Activated naive CD4-positive, alpha-beta T cell treated with anti-CD3 and anti-CD28 coated beads, Interleukin-2, amount 50 U/mL, for 16 hours (primary cell): Measurements from ENCODE around the gene BAIAP3.

Experiments
- DNase-seq: peaks from one replicate; pipeline ENCODE4 v3.0.0-alpha.2; 2020

The BAIAP3 gene

DNA sequence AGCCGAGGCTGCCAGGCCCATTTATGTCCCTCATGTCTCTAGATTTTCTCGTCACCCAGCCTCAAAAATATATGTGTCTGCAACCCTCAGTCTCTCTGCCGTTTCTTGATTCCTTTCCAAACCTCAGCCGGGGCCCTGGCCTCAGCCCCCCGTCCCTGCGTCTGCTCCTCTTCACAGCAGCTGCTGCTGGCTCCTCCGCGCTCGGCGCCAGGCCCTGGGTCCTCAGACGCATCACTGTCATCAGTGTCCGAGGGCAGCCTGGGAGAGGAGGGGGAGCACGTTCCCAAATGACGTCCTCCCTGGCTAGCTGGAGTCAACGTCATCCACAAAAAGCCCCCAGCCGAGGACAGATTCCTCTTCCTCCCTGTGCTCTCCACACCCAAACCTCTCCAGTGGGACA, 15.9 kb downstream of the BAIAP3 start:
- no peak for DNase-seq

DNA sequence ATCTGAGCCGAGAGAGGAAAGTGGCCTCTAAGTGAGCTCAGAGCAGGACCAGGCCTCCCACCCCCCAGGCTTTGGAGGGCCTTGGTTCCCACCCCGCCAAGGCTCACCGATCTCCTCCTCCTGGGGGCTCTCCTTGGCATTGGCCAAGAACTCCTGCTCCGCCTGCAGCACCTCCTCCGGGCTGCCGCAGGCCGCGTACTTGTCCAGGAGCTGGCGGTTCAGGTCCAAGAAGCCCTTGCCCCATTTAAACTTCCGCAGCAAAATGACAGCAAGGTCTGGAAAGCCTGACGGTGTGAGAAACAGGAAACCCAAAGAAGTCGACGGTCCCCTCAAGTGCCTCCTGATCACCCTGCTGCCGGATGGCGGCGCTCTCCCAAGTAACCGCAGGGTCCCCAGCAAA, 16.5 kb downstream of the BAIAP3 start:
- no peak for DNase-seq

DNA sequence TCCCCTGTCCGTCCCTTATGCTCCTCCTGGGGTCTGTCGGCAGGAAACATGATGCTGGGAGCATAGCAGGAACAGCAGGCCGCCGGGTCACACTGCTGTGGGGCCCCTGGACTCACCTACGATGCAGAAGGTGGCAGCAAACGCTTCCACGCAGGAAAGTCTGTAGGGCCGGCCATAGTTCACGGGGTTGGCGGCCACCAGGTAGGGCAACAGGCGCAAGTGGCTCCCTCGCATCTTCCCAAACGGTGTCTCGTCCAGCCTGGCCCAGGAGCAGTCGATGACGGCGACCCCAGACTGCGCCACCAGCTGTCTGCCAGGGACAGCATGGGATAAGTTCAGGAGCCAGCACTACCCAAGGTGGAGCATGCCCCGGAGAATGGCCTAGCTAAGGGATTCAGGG, 17.2 kb downstream of the BAIAP3 start:
- no peak for DNase-seq

DNA sequence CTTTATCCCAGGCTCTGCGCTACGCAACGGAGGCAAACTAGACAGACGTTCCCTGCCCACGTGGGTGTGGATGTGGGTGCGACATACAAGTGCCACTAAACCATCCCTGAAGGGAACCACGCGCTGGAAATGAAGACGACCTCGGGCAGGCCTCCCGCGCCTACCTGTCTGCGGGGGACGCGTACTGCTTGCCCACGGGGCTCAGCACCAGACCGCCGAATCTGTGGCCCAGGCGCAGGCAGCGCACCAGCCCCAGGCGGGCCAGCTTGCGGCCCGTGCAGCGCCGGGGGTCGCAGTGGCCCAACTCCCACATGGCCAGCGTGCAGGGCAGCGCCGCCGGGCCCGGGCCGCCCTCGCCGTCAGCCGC, 17.8 kb downstream of the BAIAP3 start:
- no peak for DNase-seq

DNA sequence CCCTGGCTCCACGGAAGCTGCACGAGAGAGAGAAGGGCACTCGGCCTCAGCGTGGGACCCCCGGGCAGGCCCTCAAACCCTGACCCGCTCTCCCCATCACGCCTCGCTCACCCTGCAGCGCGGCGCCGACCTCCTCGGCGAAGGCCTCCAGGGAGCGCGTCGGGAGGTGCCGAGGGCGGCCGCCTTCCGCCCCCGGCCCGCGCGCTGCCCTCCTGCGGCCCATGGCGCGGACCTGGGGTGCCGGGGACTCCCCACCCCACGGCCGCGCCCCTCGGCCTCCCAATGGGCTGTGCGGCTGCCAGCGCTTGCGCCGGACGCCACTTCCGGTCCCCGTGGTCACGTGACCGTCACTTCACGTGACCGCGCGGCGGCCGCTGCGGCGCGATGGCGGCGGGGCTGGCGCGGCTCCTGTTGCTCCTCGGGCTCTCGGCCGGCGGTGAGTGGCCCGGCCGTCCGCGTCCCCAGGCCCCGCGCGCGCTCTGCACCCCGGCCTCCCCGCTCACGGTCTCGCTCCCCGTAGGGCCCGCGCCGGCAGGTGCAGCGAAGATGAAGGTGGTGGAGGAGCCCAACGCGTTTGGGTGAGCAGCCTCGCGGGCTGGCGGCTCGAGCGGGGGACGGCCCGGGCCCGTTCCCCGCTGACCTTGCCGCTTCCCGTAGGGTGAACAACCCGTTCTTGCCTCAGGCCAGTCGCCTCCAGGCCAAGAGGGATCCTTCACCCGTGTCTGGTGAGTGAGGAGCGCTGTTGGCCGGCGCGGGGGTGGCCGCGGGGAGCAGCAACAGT, 18.3 kb downstream of the BAIAP3 start, which contains the start of the genes GNPTG and TSR3:
Gene GNPTG, plus strand, starts transcription at position 350 of the 781 bp plus-strand sequence. Its CDS starts 35 bp downstream, at position 385.
Gene TSR3, minus strand, starts transcription at position 297 of the 781 bp plus-strand sequence. Its CDS starts 74 bp downstream, at position 223.
- peak; percentile 85 for DNase-seq

DNA sequence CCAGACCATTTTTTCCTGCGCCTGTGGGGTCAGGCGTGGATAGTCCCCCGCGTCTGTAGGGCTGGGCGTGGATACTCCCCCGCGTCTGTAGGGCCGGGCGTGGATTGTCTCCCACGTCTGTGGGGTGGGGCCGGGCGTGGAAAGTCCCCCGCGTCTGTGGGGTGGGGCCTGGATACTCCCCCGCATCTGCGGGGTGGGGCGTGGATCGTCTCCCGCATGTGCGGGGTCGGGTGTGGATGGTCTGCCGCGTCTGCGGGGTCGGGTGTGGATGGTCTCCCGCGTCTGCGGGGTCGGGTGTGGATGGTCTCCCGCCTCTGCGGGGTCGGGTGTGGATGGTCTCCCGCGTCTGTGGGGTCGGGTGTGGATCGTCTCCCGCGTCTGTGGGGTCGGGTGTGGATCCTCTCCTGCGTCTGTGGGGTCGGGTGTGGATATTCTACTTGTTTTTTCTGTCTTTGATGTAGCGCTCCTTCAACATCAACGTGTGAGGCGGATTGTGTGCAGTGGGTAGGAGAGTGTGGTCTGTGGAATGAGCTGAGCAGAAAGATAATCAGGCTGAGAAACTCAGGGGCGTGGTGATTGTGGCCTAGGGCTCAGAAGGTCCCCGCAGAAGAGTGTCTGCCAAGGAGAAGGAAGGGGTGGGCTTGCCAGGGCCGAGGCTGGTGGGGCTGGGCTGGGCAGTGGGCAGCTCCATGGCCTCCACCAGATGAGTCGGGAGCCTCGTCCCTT, 21.5 kb downstream of the BAIAP3 start:
- DNase-seq = no peak

DNA sequence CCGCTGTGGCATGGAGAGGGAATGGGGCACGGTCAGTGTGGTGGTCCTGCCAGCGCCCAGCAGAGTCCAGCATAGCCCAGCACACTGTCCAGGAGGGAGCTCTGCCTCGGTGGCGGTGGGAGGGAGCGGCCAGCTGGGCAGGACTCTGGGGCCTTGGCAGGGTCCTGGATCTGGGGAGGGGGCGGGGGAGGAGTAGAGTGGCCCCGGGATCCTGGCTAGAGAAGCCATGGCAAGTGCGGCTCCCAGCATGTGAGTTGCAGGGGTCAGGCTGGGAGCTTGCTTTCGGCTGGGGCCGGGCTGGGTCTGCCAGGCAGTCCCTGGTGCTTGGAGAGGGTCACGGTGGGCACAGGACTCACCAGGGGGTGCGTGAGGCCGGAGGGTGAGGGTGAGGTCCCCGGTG, 22.1 kb downstream of the BAIAP3 start:
- no peak for DNase-seq

DNA sequence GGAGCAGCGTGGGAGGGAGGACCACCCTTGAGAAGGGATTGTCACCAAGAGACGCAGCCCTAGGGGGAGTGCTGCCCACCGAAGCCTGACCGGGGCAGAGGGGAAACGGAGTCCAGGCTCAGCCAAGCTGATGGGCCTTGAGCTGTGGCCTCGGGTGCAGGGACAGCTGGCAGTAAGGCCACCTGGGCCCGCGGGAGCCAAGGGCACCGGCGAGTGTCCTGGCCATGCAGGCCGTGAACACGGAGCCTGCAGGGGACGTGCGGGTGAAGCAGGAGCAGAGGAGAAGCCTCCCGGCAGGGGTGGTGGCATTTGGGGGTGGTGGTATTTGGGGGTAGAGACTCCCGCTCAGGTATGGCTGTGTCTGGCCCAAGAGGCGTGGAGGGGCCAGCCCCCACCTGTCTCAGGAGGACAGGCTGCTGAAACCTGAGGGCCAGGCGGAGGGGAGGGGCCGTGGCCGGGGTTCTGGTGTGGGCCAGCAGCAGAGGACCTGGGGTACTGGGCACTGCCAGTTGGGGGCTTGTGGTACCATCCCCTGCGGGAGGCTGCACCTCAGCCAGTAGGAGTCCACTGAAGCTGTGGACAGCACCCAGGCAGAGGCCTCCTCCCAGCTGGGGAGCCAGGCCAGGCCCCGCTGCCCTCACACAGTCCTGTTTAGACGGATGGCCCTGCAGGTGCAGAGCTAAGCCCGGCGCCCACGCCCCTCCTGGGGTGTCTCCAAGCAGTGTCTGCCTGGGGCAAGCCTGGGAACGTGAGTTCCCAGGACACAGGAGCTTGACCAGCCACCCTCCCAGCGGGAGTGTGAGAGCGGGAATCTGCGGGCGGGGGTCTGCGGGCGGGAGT, 22.8 kb downstream of the BAIAP3 start:
- DNase-seq = no peak

DNA sequence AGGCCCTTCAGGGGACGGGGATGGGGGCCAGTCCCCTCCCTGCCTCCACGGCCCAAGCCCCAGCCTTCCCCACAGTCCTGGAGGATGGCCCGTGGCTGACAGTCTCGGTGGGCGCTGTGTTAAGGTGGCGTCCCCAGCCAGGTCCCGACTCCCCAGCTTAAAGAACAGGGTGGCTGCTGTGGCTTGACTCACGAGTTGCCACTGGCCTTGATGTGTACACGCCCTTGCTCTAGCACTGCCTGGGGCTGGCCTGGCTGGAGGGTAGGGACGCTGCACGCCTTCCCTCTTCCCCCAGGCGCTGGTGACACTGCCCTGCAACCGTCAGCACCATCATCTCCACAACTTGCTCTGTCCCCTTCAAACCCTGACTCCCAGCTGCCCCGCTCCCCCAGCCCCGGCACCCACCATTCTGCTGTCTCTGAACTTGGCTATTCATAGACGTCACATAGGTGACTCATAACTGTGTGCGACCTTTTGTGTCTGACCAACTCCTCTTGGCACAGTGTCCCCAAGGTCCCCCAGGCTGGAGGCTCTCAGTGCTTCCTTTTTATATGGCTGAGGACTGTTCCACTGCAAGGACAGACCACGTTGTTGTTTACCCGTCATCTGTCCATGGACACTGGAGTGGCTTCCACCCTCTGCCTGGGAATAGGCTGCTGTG, 24.6 kb downstream of the BAIAP3 start:
- DNase-seq = no peak

DNA sequence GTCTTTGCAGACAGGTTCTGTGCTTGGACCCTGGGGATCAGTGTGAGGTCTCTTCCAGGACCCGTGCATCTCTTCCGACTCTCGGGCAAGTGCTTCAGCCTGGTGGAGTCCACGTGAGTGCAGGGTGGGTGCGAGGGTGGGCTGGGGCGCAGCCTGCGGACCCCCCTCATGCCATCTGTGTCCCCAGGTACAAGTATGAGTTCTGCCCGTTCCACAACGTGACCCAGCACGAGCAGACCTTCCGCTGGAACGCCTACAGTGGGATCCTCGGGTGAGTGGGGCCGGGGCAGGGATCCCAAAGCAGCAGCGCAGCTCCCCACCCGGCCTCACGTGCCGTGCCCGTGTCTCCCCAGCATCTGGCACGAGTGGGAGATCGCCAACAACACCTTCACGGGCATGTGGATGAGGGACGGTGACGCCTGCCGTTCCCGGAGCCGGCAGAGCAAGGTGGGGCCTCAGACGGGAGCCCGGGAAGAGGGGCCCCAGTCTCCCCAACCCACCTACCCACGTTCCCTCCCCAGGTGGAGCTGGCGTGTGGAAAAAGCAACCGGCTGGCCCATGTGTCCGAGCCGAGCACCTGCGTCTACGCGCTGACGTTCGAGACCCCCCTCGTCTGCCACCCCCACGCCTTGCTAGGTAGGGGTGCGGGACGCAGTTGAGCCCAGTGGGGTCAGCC, 28.4 kb downstream of the BAIAP3 start:
- no peak for DNase-seq

DNA sequence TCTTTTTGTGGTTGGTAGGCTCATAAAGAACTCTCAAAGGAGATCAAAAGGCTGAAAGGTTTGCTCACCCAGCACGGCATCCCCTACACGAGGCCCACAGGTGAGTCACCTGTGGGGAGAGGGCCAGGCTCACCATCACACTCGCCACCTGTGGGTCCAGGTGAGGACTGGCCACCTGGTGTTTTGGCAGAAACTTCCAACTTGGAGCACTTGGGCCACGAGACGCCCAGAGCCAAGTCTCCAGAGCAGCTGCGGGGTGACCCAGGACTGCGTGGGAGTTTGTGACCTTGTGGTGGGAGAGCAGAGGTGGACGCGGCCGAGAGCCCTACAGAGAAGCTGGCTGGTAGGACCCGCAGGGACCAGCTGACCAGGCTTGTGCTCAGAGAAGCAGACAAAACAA, 29.4 kb downstream of the BAIAP3 start:
- no peak for DNase-seq

DNA sequence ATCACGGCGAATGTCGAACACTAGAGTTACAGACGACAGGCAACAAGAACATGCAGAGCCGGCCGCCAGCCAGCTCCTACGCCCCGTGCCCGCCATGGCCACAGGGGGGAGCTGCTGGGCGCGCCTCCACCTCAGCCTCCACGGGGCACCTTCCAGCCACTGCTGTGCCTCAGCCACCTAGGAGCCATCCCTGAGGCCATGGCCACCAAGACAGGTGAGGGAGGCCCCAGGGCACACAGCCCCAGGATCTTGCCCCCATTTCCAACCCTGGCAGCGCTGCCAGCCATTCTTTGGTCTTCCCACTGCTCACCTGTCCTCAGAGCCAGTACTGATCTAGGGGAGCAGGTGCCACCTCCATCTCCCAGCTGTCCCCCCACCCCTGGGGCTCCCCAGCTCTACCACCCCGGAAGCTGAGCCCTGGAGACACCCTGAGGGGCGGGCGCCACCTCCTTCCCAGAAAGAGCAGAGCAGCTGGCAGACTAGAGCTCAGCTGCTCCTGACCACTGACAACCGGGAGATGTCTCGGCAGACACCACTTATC, 30.1 kb downstream of the BAIAP3 start:
- DNase-seq = peak; percentile 75

DNA sequence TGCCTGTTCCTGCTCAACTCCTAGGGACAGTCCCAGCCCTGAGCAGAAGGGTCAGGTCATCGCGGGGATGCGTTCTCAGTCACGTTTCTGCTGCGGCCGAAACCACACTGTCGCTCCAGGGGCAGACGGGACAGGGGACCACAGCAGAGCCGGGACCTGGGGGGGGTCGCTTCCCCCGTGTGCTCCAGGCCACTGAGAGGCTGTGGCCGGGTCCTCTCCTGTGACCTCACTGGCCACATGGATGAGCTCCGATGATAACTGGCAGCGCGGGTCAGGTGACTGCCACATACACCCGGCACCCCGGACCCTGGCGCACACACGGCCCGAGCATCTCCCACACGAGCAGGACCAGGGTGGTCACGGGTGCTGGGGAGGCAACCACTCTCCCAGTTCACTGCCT, 31.1 kb downstream of the BAIAP3 start:
- DNase-seq = no peak

DNA sequence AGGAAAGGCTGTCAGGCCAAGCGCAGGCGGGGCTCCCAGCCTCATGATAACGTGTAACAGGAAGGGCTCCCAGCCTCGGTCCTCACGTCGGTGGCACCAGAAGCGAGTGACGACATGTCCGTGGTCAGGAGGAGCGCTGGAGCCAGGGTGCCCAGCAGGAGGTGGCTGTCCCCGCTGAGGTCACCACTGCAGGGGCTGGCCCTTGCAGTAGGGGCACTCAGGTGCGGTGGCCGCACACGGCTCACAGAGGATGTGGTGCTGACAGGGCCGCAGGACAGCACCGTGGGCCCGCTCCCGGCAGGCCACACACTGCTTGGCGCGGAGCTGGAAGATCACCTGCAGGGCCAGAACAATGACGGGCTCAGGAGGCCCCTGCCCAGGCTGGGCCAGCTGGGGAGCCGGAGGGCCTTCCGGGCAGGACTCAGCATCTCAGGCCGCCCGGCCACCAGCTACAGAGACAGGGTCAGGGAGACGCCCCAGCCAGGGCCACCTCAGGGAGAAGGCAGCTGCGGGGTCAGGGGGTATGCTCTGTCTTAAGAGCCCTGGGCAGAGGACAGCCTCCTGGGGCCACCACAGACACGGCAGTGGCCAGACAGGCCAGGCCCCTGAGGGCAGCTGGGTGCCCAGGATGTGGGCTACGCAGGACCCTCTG, 32.7 kb downstream of the BAIAP3 start:
- no peak for DNase-seq

DNA sequence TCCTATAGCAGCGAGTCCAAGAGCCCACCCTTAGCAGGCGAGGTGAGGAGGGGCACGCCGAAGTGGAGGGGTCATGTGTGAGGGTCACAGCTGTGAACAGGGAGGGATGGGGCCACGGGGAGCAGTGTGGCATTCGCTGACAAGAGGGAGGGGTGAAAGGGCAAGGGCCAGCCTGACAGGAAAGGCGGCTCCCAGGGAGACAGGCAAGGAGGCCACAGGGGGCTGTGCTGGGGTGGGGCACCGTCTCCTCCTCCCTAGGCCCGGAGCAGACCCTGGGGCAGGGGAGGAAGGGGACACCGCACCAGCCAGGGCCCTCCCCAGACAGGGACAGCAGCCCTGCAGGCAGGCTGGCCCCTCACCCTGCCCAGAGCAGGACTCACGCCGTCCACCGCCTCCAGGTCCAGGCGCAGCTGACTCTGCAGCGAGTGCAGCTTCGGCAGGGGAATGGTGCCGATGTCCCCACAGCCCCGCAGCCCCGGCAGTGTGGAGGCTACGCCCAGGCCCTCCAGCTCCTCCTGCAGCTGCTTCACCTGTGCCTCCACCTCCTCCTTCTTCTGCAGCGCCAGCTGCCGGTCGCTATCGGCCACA, 33.4 kb downstream of the BAIAP3 start:
- DNase-seq = no peak

DNA sequence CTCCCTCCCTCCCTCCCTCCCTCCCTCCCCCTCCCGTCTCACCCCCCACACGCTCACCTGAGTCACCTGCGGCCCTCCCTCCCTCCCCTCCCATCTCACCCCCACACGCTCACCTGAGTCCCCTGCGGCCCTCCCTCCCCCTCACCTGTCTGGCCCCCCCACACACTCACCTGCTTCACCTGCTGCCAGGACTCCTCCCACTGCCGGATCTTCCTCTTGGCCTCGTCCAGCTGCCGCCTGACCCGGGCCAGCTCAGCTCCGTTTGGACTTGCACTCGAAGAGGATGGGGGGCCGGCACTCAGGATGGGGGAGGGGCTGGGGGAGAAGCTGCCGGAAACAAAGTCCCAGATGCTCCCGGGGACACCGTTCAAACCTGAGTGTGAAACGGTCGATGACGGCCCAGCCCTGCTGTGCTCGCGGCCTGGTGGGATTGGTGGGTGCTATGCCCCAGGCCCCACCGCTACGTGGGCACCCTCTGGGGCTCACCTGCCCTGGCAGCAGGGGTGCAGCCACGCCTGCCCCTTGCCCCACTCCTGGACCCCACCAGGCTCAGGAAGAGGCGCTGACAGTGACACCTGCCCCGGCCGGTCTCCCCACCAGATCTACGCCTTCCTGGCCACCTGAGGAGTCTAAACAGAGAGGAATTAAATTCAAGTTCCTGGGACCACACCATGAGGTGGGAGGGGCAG, 34.2 kb downstream of the BAIAP3 start:
- DNase-seq = no peak

DNA sequence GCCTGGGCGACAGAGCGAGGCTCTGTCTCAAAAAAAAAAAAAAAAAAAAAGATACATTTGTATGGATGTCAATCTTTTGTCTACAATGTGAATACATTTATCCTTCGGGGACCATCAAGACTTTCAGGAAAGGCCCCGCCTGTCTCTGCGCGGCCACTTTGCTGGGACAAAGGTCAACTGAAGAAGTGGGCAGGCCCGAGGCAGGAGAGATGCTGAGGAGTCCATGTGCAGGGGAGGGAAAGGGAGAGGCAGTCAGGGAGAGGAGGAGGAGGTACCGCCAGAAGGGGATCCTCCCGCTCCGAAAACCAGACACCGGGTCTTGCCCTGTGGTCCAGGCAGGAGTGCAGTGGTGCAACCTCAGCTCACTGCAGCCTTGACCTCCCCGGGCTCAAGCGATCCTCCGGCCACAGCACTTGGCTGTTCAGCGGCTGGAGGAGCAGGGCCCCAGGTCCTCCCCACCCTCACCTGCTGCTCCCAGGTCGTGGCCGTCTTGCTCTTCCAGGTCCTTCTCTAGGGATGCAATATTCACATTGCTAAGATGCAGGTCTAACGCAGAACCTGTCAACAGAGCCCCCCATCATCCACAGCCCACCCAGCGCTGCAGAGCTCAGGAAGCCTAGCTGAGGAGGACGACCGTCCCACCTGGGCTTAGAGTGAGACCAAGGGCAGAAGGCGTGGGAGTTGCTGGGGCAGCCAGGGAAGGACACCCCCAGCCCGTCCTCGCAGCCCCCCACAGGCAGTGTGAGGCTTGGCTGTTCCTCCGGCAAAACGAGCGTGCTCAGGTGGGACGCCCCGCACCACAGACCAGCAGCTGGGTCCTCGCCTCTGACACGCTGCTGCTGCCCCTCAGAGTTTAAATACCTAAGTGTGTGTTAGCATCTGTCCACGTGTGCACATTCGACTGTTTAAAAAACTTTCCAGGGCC, 37.9 kb downstream of the BAIAP3 start:
- DNase-seq = no peak

DNA sequence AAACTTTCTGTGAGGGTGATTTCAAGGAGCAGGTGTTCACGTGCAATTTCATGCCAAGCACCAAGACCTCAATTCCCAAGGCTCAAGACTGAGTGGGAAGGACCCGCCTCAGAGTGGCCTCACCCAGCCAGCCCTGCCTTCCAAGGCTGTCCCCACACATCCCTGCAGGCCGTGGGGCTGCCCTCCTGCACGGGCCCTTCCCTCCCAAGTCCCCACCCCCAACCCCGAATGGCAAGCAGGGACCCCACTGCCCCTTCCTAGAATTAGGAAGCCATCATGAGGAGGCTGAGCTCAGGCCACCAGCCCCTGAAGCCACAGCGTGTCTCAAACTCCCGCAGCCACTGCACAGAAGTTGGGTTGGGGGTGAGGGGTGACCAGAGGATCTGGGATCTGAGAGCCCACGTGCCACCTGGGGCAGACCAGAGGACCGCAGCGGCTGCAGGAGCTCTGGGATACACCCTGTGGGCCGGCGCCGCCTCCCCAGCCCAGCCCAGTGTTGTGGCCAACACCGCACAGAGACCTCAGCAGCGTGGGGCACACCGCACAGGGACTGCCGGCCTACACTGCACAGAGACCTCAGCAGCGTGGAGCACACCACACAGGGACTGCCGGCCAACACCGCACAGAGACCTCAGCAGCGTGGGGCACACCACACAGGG, 39.0 kb downstream of the BAIAP3 start:
- no peak for DNase-seq
